Measurements from ENCODE around the gene KIF26B.

The KIF26B gene

GRCh38 chr1:245549996-245550719 lies 395.4 kb downstream of the KIF26B start:
- Histone ChIP-seq H3K18ac (ENCODE audit: low read length) (no peak overlapping the region), H4K5ac (ENCODE audit: low read length) (no peak overlapping the region), H2AK5ac (ENCODE audit: low read length) (no peak overlapping the region), H2BK15ac (replicated peaks; ENCODE audit: low read depth) (no peak overlapping the region), H2BK120ac (ENCODE audit: low read depth, low read length) (no peak overlapping the region), H3K36me3 (ENCODE audit: control insufficient read depth, insufficient read depth, low read length) (no peaks in the 10 kb centered on the region), H2BK5ac (ENCODE audit: low read length) (no peak overlapping the region), H3K4ac (ENCODE audit: low read depth, low read length) (no peak overlapping the region), H3K9ac (ENCODE audit: low read length) (no peak overlapping the region), H3K27me3 (ENCODE audit: insufficient read depth, low read length, poor library complexity) (no peaks in the 10 kb centered on the region), H3K4me3 (ENCODE audit: low read length) (no peak overlapping the region), H3K4me1 (ENCODE audit: control insufficient read depth, low read depth, low read length) (no peaks in the 10 kb centered on the region), H4K8ac (ENCODE audit: low read depth, low read length) (no peak overlapping the region), H3K27ac (ENCODE audit: low read depth, low read length) (no peak overlapping the region), H3K79me1 (ENCODE audit: low read length) (no peaks in the 10 kb centered on the region), H3K56ac (ENCODE audit: low read length) (no peak overlapping the region), H3K23ac (ENCODE audit: low read length) (no peak overlapping the region), H3K79me2 (ENCODE audit: control insufficient read depth, insufficient read depth, low read length) (no peaks in the 10 kb centered on the region), H3K4me2 (ENCODE audit: low read length) (no peak overlapping the region)
- WGBS (ENCODE audit: extremely low coverage, insufficient coverage, low lambda C conversion rate) = no CpG with 5 or more reads among the region's 18 CpGs
- DNase-seq = no peak

DNA sequence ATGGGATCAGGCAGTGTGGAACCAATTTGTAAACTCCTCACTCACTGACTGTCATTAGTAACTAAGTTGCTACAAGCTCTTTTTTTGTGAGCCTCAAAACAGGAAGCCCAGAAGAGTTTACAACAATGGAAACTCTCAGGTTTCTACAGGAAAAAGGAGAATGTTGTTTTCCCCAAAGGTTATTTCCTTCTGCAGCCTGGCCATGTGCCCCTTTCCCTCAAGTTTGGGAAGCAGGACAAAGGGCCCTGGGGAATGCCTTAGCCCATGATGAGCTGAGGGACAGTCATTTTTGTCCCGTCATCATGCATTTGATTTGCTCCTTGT lies 395.9 kb downstream of the KIF26B start:
- Histone ChIP-seq H2BK120ac (ENCODE audit: low read depth, low read length) (no peak overlapping the region), H3K4ac (ENCODE audit: low read depth, low read length) (no peak overlapping the region), H3K4me1 (ENCODE audit: control insufficient read depth, low read depth, low read length) (no peaks in the 10 kb centered on the region), H3K79me2 (ENCODE audit: control insufficient read depth, insufficient read depth, low read length) (no peaks in the 10 kb centered on the region), H3K18ac (ENCODE audit: low read length) (no peak overlapping the region), H2AK5ac (ENCODE audit: low read length) (no peak overlapping the region), H3K56ac (ENCODE audit: low read length) (no peak overlapping the region), H4K8ac (ENCODE audit: low read depth, low read length) (no peak overlapping the region), H3K4me2 (ENCODE audit: low read length) (no peak overlapping the region), H2BK5ac (ENCODE audit: low read length) (no peak overlapping the region), H3K36me3 (ENCODE audit: control insufficient read depth, insufficient read depth, low read length) (no peaks in the 10 kb centered on the region), H3K27ac (ENCODE audit: low read depth, low read length) (no peak overlapping the region), H3K4me3 (ENCODE audit: low read length) (no peak overlapping the region), H3K9ac (ENCODE audit: low read length) (no peak overlapping the region), H3K79me1 (ENCODE audit: low read length) (no peaks in the 10 kb centered on the region), H4K5ac (ENCODE audit: low read length) (no peak overlapping the region), H3K27me3 (ENCODE audit: insufficient read depth, low read length, poor library complexity) (no peaks in the 10 kb centered on the region), H3K23ac (ENCODE audit: low read length) (no peak overlapping the region), H2BK15ac (replicated peaks; ENCODE audit: low read depth) (no peak overlapping the region)
- no peak for DNase-seq
- WGBS (ENCODE audit: extremely low coverage, insufficient coverage, low lambda C conversion rate) = no CpG with 5 or more reads among the region's 1 CpG

DNA sequence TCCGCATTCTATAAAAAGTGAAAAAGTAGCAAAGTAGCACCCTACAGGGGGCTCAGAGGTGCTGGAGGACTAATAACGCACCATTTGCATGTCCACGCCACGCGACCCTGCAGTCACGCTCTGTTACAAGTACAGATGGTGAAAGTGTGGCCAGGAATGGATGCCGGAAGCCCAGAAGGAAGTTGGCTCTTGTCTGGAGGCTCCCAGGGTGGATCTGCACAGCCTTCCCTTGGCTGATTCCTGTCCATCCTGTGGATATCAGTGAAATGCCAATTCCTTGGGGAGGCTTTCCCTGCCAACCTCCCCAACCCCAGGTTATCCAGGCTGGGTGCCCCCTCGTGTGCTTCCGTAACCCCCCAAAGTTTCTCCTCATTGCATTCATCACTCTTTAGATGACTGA lies 396.8 kb downstream of the KIF26B start:
- no peak overlapping the region for H4K8ac ChIP-seq (ENCODE audit: low read depth, low read length)
- H4K5ac ChIP-seq (ENCODE audit: low read length) = no peak overlapping the region
- H2BK5ac ChIP-seq (ENCODE audit: low read length) = no peak overlapping the region
- no peak overlapping the region for H2AK5ac ChIP-seq (ENCODE audit: low read length)
- no peak overlapping the region for H3K27ac ChIP-seq (ENCODE audit: low read depth, low read length)
- no peak overlapping the region for H3K56ac ChIP-seq (ENCODE audit: low read length)
- H3K4me2 ChIP-seq (ENCODE audit: low read length) = no peak overlapping the region
- WGBS (ENCODE audit: extremely low coverage, insufficient coverage, low lambda C conversion rate) = no CpG with 5 or more reads among the region's 9 CpGs
- H2BK120ac ChIP-seq (ENCODE audit: low read depth, low read length) = no peak overlapping the region
- no peak overlapping the region for H3K4ac ChIP-seq (ENCODE audit: low read depth, low read length)
- no peak for DNase-seq
- H3K9ac ChIP-seq (ENCODE audit: low read length) = no peak overlapping the region
- H2BK15ac ChIP-seq (replicated peaks; ENCODE audit: low read depth) = no peak overlapping the region
- H3K4me1 ChIP-seq (ENCODE audit: control insufficient read depth, low read depth, low read length) = no peaks in the 10 kb centered on the region
- H3K18ac ChIP-seq (ENCODE audit: low read length) = no peak overlapping the region
- H3K36me3 ChIP-seq (ENCODE audit: control insufficient read depth, insufficient read depth, low read length) = no peaks in the 10 kb centered on the region
- H3K27me3 ChIP-seq (ENCODE audit: insufficient read depth, low read length, poor library complexity) = no peaks in the 10 kb centered on the region
- H3K79me1 ChIP-seq (ENCODE audit: low read length) = no peaks in the 10 kb centered on the region
- no peaks in the 10 kb centered on the region for H3K79me2 ChIP-seq (ENCODE audit: control insufficient read depth, insufficient read depth, low read length)
- H3K4me3 ChIP-seq (ENCODE audit: low read length) = no peak overlapping the region
- no peak overlapping the region for H3K23ac ChIP-seq (ENCODE audit: low read length)

DNA sequence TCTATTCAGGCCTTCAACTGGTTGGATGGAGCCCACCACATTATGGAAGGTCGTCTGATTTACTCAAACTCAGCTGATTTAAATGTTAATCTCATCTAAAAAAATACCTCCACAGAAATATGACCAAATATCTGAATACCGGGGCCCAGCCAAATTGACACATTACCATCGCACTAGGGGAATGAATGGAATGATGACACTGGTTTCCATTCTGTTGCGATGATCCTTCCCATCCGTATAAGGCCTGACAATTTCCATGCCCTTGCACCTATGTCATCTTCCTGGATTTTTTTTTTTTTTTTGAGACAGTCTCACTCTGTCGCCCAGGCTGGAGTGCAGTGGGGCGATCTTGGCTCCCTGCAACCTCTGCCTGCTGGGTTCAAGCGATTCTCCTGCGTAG lies 397.5 kb downstream of the KIF26B start:
- H2AK5ac ChIP-seq (ENCODE audit: low read length) = no peak overlapping the region
- no peak overlapping the region for H2BK5ac ChIP-seq (ENCODE audit: low read length)
- H3K79me1 ChIP-seq (ENCODE audit: low read length) = no peaks in the 10 kb centered on the region
- no peaks in the 10 kb centered on the region for H3K4me1 ChIP-seq (ENCODE audit: control insufficient read depth, low read depth, low read length)
- no peaks in the 10 kb centered on the region for H3K36me3 ChIP-seq (ENCODE audit: control insufficient read depth, insufficient read depth, low read length)
- no peak overlapping the region for H4K5ac ChIP-seq (ENCODE audit: low read length)
- no peak overlapping the region for H4K8ac ChIP-seq (ENCODE audit: low read depth, low read length)
- no peak overlapping the region for H3K27ac ChIP-seq (ENCODE audit: low read depth, low read length)
- DNase-seq = no peak
- no peak overlapping the region for H3K18ac ChIP-seq (ENCODE audit: low read length)
- no peaks in the 10 kb centered on the region for H3K79me2 ChIP-seq (ENCODE audit: control insufficient read depth, insufficient read depth, low read length)
- no peak overlapping the region for H3K23ac ChIP-seq (ENCODE audit: low read length)
- no peak overlapping the region for H3K4ac ChIP-seq (ENCODE audit: low read depth, low read length)
- H3K9ac ChIP-seq (ENCODE audit: low read length) = no peak overlapping the region
- no peak overlapping the region for H2BK120ac ChIP-seq (ENCODE audit: low read depth, low read length)
- no peak overlapping the region for H2BK15ac ChIP-seq (replicated peaks; ENCODE audit: low read depth)
- WGBS (ENCODE audit: extremely low coverage, insufficient coverage, low lambda C conversion rate) = no CpG with 5 or more reads among the region's 9 CpGs
- no peak overlapping the region for H3K56ac ChIP-seq (ENCODE audit: low read length)
- H3K4me2 ChIP-seq (ENCODE audit: low read length) = no peak overlapping the region
- no peaks in the 10 kb centered on the region for H3K27me3 ChIP-seq (ENCODE audit: insufficient read depth, low read length, poor library complexity)
- H3K4me3 ChIP-seq (ENCODE audit: low read length) = no peak overlapping the region

- Histone ChIP-seq H3K79me2 (ENCODE audit: control insufficient read depth, insufficient read depth, low read length) (no peaks in the 10 kb centered on the region), H3K79me1 (ENCODE audit: low read length) (no peaks in the 10 kb centered on the region), H2BK120ac (ENCODE audit: low read depth, low read length) (no peak overlapping the region), H3K27me3 (ENCODE audit: insufficient read depth, low read length, poor library complexity) (no peaks in the 10 kb centered on the region), H3K4me3 (ENCODE audit: low read length) (no peak overlapping the region), H3K18ac (ENCODE audit: low read length) (no peak overlapping the region), H2BK15ac (replicated peaks; ENCODE audit: low read depth) (no peak overlapping the region), H3K23ac (ENCODE audit: low read length) (no peak overlapping the region), H4K8ac (ENCODE audit: low read depth, low read length) (no peak overlapping the region), H3K27ac (ENCODE audit: low read depth, low read length) (no peak overlapping the region), H4K5ac (ENCODE audit: low read length) (no peak overlapping the region), H3K56ac (ENCODE audit: low read length) (no peak overlapping the region), H3K4me2 (ENCODE audit: low read length) (no peak overlapping the region), H3K4ac (ENCODE audit: low read depth, low read length) (no peak overlapping the region), H3K4me1 (ENCODE audit: control insufficient read depth, low read depth, low read length) (no peaks in the 10 kb centered on the region), H2AK5ac (ENCODE audit: low read length) (no peak overlapping the region), H3K36me3 (ENCODE audit: control insufficient read depth, insufficient read depth, low read length) (no peaks in the 10 kb centered on the region), H2BK5ac (ENCODE audit: low read length) (no peak overlapping the region), H3K9ac (ENCODE audit: low read length) (no peak overlapping the region)
- no CpG with 5 or more reads among the region's 3 CpGs for WGBS (ENCODE audit: extremely low coverage, insufficient coverage, low lambda C conversion rate)
- no peak for DNase-seq
Measured at GRCh38 chr1:245556057-245556456, 401.3 kb downstream of the KIF26B start.

DNA sequence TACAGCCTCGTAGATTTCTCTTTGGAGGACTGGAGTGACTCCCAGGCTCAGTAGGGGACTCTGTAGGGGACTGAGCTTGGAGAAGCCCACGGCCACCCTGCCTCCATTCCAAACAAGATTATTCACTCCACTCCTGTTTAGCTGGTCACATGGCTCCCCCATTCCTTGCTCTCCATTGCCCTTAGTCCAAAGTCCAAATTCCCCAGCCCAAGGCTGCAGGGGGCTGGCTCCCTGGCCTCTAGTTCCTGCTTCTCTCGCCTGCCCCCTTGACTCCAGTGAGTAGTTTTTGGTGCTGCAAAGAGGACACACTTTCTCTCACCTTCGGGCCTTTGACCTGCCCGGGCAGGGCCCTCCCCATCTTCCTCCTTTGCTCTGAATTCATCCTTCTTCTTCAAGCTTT lies 403.3 kb downstream of the KIF26B start:
- H3K27me3 ChIP-seq (ENCODE audit: insufficient read depth, low read length, poor library complexity) = no peaks in the 10 kb centered on the region
- H3K18ac ChIP-seq (ENCODE audit: low read length) = no peak overlapping the region
- H2BK120ac ChIP-seq (ENCODE audit: low read depth, low read length) = no peak overlapping the region
- H3K79me2 ChIP-seq (ENCODE audit: control insufficient read depth, insufficient read depth, low read length) = no peaks in the 10 kb centered on the region
- no peaks in the 10 kb centered on the region for H3K36me3 ChIP-seq (ENCODE audit: control insufficient read depth, insufficient read depth, low read length)
- H3K56ac ChIP-seq (ENCODE audit: low read length) = no peak overlapping the region
- no peaks in the 10 kb centered on the region for H3K4me1 ChIP-seq (ENCODE audit: control insufficient read depth, low read depth, low read length)
- H3K79me1 ChIP-seq (ENCODE audit: low read length) = no peaks in the 10 kb centered on the region
- no CpG with 5 or more reads among the region's 5 CpGs for WGBS (ENCODE audit: extremely low coverage, insufficient coverage, low lambda C conversion rate)
- no peak overlapping the region for H3K23ac ChIP-seq (ENCODE audit: low read length)
- H4K8ac ChIP-seq (ENCODE audit: low read depth, low read length) = no peak overlapping the region
- H2BK5ac ChIP-seq (ENCODE audit: low read length) = no peak overlapping the region
- no peak overlapping the region for H3K9ac ChIP-seq (ENCODE audit: low read length)
- no peak overlapping the region for H2AK5ac ChIP-seq (ENCODE audit: low read length)
- H3K4me3 ChIP-seq (ENCODE audit: low read length) = no peak overlapping the region
- no peak overlapping the region for H3K4ac ChIP-seq (ENCODE audit: low read depth, low read length)
- no peak overlapping the region for H3K27ac ChIP-seq (ENCODE audit: low read depth, low read length)
- no peak for DNase-seq
- H4K5ac ChIP-seq (ENCODE audit: low read length) = no peak overlapping the region
- no peak overlapping the region for H2BK15ac ChIP-seq (replicated peaks; ENCODE audit: low read depth)
- H3K4me2 ChIP-seq (ENCODE audit: low read length) = no peak overlapping the region

Measured in mesendoderm (in vitro differentiated cells).